HG02588 (cell line): ENCODE measurements around the gene CEL.

Experiments
- ATAC-seq: cut with Tn5 transposase; IDR thresholded peaks from one replicate; pipeline ENCODE4 v1.9.1; 2021; ENCODE audit warnings: mild to moderate bottlenecking, moderate library complexity; ENCODE audit not compliant: unreplicated experiment

Gene CEL

GRCh38 chr9:133102190-133103021 is 40.6 kb downstream of the CEL start:
- no peak for ATAC-seq

- no peak for ATAC-seq
Observed at GRCh38 chr9:133103183-133103986, 41.6 kb downstream of the CEL start.

- ATAC-seq: no peak
Observed at GRCh38 chr9:133103987-133104505, 42.3 kb downstream of the CEL start.

DNA sequence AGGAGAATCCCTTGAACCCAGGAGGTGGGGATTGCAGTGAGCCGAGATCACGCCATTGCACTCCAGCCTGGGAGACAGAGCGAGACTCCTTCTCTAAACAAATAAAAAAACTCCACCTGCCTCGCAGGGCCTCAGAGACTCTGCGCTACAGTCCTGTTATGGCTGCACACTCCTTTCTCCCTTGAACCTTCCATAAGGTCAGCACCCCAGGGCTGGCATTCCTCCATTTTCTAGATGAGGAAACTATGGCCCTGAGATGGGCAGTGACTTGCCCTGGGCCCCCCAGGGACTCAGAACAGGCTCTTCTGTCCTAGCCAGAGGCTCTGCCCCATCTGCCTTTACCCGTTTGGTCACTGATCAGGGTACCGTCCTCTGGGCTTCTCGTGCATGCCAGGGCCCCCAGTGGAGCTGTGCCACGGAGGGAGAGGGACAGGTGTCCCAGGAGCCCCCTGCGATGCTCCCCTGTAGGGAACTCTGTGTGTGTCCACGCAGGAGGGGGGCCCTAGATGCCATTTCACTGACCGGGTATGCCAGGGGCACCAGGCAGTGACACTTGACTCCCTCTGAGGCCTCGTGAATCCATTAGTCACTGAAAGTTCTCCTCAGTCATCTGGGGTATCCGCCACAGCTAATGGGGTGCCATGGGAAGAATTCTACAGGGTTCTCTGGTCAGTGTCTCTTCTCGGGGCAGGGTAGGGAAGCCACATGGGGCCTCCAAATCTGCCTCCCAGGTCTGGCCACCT is 43.1 kb downstream of the CEL start:
- no peak for ATAC-seq

- no peak for ATAC-seq
Observed at GRCh38 chr9:133105461-133105770, 43.6 kb downstream of the CEL start.

- ATAC-seq: no peak
Observed at GRCh38 chr9:133106511-133107244, 44.9 kb downstream of the CEL start.

DNA sequence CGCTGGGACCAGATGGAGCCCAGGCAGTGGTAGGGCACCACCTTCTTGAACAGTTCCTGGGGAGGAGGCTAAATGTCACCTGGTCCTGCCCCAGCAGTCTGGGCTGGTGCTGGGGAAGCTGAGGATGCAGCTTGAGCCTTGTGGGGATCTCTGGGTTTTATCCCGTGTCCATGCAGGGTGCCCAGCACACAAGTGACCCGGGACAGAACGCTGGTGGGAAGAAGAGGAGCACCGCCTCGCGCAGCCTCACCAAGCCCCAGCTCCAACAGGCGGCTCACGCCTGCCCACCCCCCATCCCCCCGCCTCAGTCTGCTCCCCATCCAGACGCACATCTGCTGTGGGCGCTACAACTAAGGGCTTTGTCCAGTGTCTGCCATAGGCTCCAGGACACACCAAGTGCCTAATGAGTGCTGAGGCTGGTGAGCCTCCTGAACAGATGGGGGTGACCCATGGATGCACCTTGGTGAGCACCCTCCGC is 45.5 kb downstream of the CEL start:
- ATAC-seq: no peak

DNA sequence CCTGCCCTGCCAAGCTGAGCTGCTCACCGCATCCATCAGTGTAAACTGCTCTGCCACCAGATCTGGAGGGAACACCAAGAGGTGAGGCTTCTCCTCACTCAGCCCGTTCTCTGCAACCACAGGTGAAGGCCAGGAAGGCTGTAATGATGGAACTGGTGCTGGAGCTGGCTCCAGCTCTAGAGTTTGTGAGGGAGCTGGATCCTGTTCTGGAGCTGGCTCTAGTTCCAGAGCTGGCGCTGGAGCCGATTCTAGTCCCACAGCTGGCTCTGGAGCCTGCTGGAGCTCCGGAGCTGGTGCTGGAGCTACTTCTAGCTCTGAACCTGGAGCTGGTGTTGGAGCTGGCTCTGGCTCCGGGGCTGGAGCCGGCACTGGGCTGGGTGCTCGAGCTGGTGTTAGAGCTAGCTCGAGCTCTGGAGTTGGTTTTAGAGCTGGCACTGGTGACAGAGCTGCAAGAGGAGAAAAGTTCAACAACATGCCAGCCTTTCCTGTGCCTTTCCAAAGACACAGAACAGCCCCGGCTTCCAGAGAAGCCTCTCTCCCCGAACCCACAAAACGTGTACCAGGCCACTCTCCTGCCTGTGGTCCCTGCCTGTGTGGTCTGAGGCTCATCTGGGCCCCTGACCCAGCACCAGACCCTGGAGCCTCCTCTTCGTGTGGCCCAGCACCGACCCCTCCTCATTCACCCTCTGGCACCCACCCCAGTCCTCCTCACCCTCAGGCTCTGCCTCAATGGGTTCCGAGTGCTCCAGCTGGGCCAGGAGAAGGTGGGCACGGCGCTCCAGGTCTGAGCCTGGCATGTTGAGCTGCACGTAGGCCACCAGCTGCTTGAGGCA is 46.4 kb downstream of the CEL start:
- no peak for ATAC-seq

- ATAC-seq: no peak
Observed at GRCh38 chr9:133108794-133109641, 47.2 kb downstream of the CEL start.

DNA sequence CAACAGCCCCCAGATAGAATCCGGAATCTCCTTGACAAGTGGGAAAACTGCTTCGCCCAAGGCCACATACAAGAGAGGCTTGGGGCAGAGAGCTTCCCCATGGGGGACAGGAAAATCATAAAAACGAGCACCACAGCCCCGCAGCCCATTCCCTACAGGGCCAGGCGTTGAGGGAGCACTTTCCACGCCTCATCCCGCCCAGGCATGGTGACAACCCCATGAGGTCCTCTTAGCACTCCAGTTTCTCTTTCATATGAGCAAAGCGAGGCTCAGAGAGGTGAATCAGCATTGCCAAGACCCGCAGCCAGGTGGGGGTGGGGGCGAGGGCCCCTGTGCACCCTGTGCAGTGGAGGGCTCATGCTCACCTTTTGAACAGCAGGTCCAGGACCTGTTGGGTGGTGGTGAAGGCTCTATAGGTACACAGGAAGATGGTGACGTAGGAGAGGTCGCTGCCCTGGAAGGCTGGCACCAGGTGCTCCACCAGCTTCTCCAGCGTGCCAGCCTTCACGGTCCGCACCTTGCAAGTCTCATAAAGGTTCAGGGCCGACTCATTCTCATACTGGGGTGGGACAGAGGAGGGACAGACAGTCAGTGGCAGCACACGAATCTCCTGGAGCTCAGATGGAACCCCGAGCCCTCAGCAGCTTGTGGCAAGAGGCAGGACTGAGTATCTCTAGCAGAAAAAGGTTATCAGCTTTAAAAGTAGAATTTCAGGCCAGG is 48.3 kb downstream of the CEL start:
- ATAC-seq: no peak

DNA sequence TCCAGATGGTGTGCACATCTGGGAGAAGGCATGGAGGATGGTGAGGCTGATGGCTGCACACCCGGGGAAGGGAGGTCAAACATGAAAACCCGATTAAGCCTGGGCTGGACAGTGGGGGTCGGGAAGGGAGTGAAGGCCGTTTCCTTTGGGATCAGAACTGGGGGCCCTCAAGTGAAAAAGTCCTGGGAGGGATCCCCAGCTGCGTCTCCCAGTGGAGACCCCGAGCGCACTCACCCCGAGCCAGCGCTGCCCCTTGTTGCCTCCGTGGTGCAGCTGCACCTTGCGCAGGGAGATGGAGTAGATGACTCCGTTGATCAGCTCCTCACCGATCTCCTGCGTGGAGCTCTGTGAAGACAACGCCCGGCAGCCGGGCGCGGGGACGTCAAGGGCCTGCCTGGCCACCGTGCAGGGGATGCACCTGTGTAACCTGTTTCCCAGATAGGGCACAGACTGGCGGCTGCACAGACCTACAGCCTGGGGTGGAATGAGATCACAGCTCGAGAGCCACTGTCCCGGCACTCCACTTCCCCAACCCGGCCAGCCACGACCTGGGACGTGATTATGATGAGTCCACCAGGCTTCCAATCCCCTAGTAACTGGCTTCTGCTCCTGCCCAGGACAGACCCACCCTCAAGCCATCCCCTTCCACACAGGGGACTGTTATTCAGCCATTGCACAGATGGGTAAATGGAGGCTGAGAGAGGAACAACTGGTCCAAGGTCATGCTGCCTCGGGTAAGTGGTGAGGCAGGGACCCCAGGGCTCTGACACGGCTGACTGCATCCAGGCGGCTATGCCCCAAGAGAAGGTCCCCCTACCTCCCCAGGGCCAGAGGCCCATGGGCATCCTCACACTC is 50.3 kb downstream of the CEL start:
- ATAC-seq: no peak

- no peak for ATAC-seq
Observed at GRCh38 chr9:133112663-133113026, 50.9 kb downstream of the CEL start.

- ATAC-seq: no peak
Observed at GRCh38 chr9:133113163-133113948, 51.6 kb downstream of the CEL start.

GRCh38 chr9:133113949-133114885 is 52.4 kb downstream of the CEL start:
- no peak for ATAC-seq

GRCh38 chr9:133114886-133115603 is 53.3 kb downstream of the CEL start:
- ATAC-seq: no peak
